HUES6 (cell line): Measurements from ENCODE around the gene GTF2A1L.

Experiments used
- H3K27ac ChIP-seq: 2 replicates; pipeline ENCODE4 v1.7.0; 2013; ENCODE audit warnings: low read depth, mild to moderate bottlenecking, low read length, inconsistent platforms
- H3K27me3 ChIP-seq: 2 replicates; pipeline ENCODE4 v1.6.1; 2013; ENCODE audit warnings: low read length; ENCODE audit not compliant: control insufficient read depth, insufficient read depth
- H3K36me3 ChIP-seq: 2 replicates; pipeline ENCODE4 v1.6.1; 2013; ENCODE audit warnings: low read length; ENCODE audit not compliant: control insufficient read depth, insufficient read depth
- H3K4me1 ChIP-seq: 2 replicates; pipeline ENCODE4 v1.6.1; 2013; ENCODE audit warnings: low read length; ENCODE audit not compliant: control insufficient read depth, insufficient read depth
- H3K4me3 ChIP-seq: 2 replicates; pipeline ENCODE4 v1.5.1; 2013; ENCODE audit warnings: low read depth, low read length
- H3K9ac ChIP-seq: one replicate; pipeline ENCODE4 v1.6.1; 2013; ENCODE audit warnings: mild to moderate bottlenecking, low read length
- H3K9me3 ChIP-seq: 2 replicates; pipeline ENCODE4 v1.6.1; 2013; ENCODE audit warnings: low read depth, low read length; ENCODE audit not compliant: control insufficient read depth, insufficient read depth

The GTF2A1L gene

DNA sequence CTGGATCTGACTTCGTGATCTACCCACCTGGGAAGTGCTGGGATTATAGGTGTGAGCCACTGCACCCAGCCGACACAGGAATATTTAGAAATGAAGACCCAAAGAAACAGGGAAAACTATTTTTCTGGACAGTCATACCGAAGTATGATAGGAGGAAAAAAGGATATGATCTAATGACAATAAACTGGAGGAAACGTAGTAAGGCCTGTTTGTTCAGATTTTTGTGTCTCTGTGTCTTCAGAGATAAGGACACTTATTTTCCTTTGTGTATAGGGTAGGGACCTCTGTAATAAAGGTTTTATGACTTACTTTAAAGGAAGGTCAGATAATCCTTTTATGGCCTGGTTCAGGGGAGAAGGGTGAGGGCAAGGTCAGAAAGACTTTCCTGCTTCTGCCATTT is 55.9 kb downstream of the GTF2A1L start:
- Histone ChIP-seq H3K9me3 (peaks cover 5% of the 10 kb centered on the region; the same call in 1 of the 2 replicates), H3K4me1 (no peaks in the 10 kb centered on the region), H3K27ac (no peak overlapping the region), H3K36me3 (no peaks in the 10 kb centered on the region), H3K9ac (no peak overlapping the region), H3K4me3 (no peak overlapping the region), H3K27me3 (no peaks in the 10 kb centered on the region)

DNA sequence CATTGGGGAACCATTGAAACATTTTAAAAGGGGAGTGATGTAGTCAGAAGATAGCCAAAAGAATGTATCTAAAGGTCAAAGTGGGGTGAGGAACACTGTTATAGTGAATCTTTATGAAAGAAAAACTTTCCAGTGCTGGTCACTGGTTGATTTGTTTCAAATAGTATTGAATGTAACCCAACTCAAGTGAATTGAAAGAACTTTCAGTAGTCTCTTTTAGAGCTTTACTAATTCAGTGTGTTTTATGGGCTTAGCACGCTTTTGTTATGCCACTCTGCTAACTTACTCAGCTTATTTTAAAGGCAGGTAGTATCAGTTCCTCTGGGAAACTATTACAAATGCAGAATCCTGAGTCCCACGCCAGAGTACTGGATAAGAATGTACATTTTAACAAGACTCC is 57.3 kb downstream of the GTF2A1L start:
- Histone ChIP-seq H3K27ac (no peak overlapping the region), H3K9me3 (peaks cover 5% of the 10 kb centered on the region; the same call in 1 of the 2 replicates), H3K27me3 (no peaks in the 10 kb centered on the region), H3K9ac (no peak overlapping the region), H3K4me3 (no peak overlapping the region), H3K36me3 (no peaks in the 10 kb centered on the region), H3K4me1 (no peaks in the 10 kb centered on the region)

DNA sequence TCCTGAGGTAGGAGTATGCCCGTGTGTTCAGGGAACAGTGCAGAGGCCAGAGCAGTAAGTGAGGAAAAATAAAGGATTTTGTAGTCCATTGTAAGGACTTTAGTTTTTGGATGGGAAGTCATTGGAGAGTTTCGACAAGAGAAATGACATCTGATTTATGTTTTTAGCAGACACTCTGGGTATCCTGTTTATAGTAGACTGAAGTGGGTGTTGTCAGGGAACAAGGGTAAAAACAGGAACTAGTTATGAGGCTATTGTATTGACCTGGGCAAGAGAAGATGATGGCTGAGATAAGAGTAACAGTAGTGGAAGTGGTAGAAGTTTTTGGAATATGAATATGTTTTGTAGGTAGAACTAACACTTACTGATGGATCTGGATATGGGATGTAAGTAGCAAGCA is 59.8 kb downstream of the GTF2A1L start:
- H3K27ac ChIP-seq = no peak overlapping the region
- no peaks in the 10 kb centered on the region for H3K36me3 ChIP-seq
- no peaks in the 10 kb centered on the region for H3K27me3 ChIP-seq
- no peak overlapping the region for H3K9ac ChIP-seq
- no peaks in the 10 kb centered on the region for H3K4me1 ChIP-seq
- H3K9me3 ChIP-seq = peaks cover 5% of the 10 kb centered on the region; the same call in 1 of the 2 replicates
- no peak overlapping the region for H3K4me3 ChIP-seq

DNA sequence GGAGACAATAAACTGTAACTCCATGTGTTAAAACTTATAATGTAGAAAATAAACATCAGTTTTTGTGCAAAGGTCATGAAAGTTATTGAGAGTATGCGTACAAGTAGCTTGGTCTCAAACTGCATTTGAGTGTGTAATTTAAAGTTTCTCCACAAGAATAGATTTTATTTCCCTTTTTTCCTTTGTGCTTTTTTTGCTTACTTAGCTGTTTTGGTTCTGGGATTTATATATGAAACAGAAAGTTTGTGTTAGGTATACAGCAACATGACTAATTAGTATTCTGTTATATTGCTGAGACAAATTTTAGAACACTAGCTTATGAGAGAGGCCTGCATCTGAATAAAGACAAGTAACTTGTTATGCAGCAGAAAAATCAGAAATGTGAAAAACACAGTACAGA is 67.5 kb downstream of the GTF2A1L start:
- H3K4me1 ChIP-seq = no peaks in the 10 kb centered on the region
- H3K27me3 ChIP-seq = no peaks in the 10 kb centered on the region
- no peak overlapping the region for H3K27ac ChIP-seq
- H3K4me3 ChIP-seq = no peak overlapping the region
- no peak overlapping the region for H3K9ac ChIP-seq
- H3K9me3 ChIP-seq = no peaks in the 10 kb centered on the region
- H3K36me3 ChIP-seq = no peaks in the 10 kb centered on the region

DNA sequence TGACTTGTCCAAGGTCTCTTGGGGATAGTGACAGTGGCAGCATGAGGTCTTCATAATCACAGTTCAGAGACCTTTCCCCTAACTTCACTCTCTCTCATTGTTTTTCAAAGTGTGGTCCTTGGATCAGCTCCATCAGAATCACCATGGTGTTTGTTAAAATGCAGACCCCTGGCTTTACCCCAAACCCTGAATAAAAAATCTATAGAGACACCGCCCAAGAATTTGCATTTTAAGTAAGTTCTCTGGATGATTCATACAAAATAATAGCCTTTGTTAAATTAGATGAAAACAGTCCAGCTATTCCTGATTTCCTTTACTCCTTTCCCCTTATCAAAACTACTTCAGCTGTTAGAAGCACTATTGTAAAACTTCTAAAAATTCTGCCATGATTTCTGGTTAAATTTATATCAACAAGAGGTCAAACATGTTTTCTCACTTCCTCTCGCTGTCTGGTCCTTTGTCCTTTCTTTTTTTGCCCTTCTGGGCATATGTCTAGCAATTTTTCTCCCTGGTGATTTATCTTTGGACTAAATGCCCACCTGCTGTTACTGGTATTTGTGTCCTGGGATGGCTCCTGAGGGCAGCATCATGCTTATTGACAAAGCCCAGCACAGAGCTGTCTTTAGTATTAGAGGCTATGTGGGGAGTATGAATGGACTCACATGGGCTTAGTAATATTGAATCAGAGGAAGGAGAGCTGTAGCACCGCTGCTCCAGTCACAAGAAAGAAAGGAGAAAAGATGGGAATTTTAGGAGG is 74.5 kb downstream of the GTF2A1L start:
- no peak overlapping the region for H3K9ac ChIP-seq
- no peaks in the 10 kb centered on the region for H3K9me3 ChIP-seq
- H3K36me3 ChIP-seq = no peaks in the 10 kb centered on the region
- no peak overlapping the region for H3K4me3 ChIP-seq
- H3K27me3 ChIP-seq = no peaks in the 10 kb centered on the region
- no peak overlapping the region for H3K27ac ChIP-seq
- H3K4me1 ChIP-seq = peaks cover 34% of the 10 kb centered on the region

DNA sequence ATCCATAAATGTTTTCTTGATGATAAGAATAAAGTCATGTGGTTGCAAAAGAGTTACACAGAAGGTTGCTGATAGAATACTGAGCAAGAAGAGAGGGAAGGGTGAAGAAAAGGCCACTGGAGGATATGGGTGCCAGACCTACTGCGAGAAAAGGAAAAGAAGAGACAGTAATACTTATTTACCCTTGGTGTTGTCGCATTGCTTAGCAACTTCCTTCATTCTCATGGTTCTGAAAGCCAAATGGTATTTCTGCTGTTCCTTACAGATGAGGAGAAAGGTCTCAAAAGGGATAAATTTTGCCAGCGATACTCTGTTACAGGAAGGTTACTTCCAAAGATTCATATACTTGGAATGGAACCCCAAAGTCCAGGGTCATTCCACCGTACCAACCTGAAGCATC is 75.4 kb downstream of the GTF2A1L start:
- H3K27ac ChIP-seq = no peak overlapping the region
- no peak overlapping the region for H3K9ac ChIP-seq
- no peaks in the 10 kb centered on the region for H3K36me3 ChIP-seq
- no peaks in the 10 kb centered on the region for H3K27me3 ChIP-seq
- H3K4me1 ChIP-seq = peaks cover 34% of the 10 kb centered on the region
- no peaks in the 10 kb centered on the region for H3K9me3 ChIP-seq
- H3K4me3 ChIP-seq = no peak overlapping the region

DNA sequence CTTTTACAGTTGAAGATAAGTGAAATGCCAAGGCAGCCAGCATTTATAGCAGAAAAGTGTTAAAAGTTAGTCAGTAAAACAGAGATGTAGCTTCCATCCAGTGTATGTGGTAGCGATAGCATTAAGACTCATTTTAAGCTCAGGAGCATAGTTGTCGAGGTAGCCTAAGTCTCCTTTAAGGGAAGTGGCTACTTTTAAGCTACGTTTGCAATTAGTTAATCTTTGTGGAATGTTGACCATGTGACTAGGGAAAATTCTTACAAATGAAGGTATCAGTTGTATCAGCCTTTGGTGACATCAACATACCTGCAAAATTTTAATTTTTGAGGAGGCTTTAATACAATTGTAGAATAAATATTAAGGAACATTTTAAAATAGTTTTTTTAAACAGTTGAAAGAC is 76.0 kb downstream of the GTF2A1L start:
- Histone ChIP-seq H3K27me3 (no peaks in the 10 kb centered on the region), H3K36me3 (no peaks in the 10 kb centered on the region), H3K9ac (no peak overlapping the region), H3K4me3 (no peak overlapping the region), H3K27ac (peak overlapping the region; percentile 52; the same call in 1 of the 2 replicates), H3K4me1 (peaks cover 34% of the 10 kb centered on the region), H3K9me3 (no peaks in the 10 kb centered on the region)

DNA sequence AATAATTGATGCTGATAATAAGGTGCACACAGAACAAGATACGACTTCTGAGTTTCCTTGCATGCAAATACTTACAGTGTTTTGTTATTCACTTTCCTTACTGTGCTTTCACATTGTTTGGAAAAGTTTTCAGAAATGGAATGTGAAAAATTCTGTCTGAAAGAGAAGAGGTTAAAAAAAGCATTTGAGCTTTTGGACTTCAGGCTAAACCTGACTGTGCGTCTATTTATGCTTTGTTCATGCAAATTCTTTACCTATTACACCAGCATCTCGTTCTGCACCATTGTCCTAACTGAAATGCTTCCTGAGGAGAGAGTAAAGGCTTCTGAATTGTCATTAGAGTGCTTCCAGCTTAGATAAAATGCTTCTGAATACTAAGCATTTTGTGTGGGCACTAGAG is 76.5 kb downstream of the GTF2A1L start:
- H3K9ac ChIP-seq = no peak overlapping the region
- H3K9me3 ChIP-seq = no peaks in the 10 kb centered on the region
- no peaks in the 10 kb centered on the region for H3K36me3 ChIP-seq
- H3K27me3 ChIP-seq = no peaks in the 10 kb centered on the region
- peak overlapping the region; percentile 52; the same call in 1 of the 2 replicates for H3K27ac ChIP-seq
- H3K4me1 ChIP-seq = peaks cover 35% of the 10 kb centered on the region
- no peak overlapping the region for H3K4me3 ChIP-seq

DNA sequence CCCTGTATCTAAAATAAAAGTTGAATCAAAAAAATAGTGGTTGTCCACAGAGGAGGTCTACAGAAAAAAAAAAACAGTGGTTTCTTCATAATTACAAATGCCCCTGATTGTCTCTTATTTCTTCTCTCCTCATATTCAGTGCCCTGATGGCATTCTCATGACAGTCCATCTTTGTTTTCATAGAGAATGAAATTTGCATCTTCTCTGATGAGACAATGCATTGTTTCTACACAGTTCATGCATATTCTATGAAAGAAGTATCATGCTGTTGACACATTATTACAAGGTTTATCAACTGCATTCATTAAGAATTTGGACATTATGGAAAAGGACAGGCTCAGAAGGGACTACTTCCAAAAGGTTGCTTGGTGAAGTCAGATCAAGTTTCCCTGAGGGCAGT is 78.3 kb downstream of the GTF2A1L start:
- Histone ChIP-seq H3K4me1 (peaks cover 37% of the 10 kb centered on the region), H3K4me3 (no peak overlapping the region), H3K9me3 (no peaks in the 10 kb centered on the region), H3K27me3 (no peaks in the 10 kb centered on the region), H3K9ac (no peak overlapping the region), H3K27ac (no peak overlapping the region), H3K36me3 (no peaks in the 10 kb centered on the region)

DNA sequence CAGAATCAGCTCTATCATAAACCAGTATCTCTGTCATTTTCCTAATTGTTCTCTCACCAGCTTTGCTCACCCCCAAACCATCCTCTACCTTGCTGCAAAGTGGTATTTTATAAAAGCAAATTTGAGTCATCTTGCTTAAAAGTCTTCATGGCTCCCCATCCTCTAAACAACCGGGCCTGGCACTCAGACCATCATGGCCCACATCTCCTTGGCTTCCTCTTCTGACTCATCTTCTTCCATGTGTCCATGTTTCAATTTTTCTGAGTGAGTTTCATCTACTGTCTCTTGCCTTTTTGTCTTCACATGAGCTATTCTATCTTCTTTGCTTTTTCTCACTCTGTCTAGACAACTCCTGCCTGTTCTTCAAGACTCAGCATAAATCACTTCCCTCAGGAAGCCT is 79.2 kb downstream of the GTF2A1L start:
- Histone ChIP-seq H3K9ac (no peak overlapping the region), H3K9me3 (no peaks in the 10 kb centered on the region), H3K36me3 (no peaks in the 10 kb centered on the region), H3K27ac (no peak overlapping the region), H3K4me3 (no peak overlapping the region), H3K4me1 (peaks cover 37% of the 10 kb centered on the region), H3K27me3 (no peaks in the 10 kb centered on the region)

DNA sequence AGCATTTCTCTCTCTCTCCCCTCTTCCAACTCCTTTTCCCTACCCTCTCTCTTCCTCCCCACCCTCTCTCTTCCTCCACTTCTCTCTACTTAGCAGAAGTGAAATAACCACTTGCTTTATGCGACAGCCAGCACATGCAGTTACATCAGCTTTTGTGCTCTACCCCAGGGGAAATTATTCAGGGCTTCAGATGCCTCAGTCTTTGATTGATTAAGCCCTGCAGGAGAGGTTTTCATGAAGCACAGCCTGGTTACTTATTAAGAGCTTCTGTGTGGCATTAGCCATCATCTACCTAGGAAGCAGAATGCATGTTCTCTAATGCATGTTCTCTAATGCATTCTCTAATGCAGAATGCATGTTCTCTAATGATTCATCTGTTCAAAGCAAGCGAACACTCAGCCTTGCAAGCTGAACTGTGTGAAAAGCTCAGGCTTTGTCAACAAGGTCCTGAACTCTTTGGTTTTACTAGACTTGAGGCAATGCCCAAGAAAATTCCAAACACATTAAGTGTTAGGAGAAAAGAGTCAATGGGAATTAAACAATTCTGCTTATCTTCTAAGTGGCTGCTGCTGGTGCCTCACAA is 81.8 kb downstream of the GTF2A1L start:
- no peak overlapping the region for H3K9ac ChIP-seq
- H3K27me3 ChIP-seq = no peaks in the 10 kb centered on the region
- H3K4me1 ChIP-seq = peaks cover 12% of the 10 kb centered on the region
- H3K27ac ChIP-seq = no peak overlapping the region
- H3K4me3 ChIP-seq = no peak overlapping the region
- H3K36me3 ChIP-seq = no peaks in the 10 kb centered on the region
- no peaks in the 10 kb centered on the region for H3K9me3 ChIP-seq
